HUDEP-2 (cell line): ENCODE results near the gene MSH5.
A peak's percentile ranks its signal among the peaks of the same experiment; 100 is the strongest.
"Not testable (repeated sequence)": the region's sequence is repeated elsewhere in the genome, so short reads cannot be mapped to it uniquely, and the experiment has no call there.

Experiments
- DNase-seq, 76 experiments: peaks; one replicate each; lab custom pipeline; 2025; ENCODE audit not compliant: unreplicated experiment in 76 of 76; lab: John Stamatoyannopoulos, UW

Gene MSH5

GRCh38 chr6:31795616-31796298 is 56.0 kb downstream of the MSH5 start, which contains the start of gene VARS1:
Gene VARS1 (minus strand): TSS chr6:31795752. CDS start chr6:31795217, 535 bp downstream.
- peak in 74 of 76 experiments; percentile 72 to 99 (median 92) for DNase-seq

- DNase-seq: no peak
Measured at GRCh38 chr6:31796993-31797385, 57.2 kb downstream of the MSH5 start.

GRCh38 chr6:31797588-31797987 is 57.8 kb downstream of the MSH5 start:
- no peak for DNase-seq

- DNase-seq: no peak
Measured at GRCh38 chr6:31799781-31800180, 60.0 kb downstream of the MSH5 start.

- DNase-seq: not testable (repeated sequence)
Measured at GRCh38 chr6:31801031-31801927, 61.5 kb downstream of the MSH5 start.

GRCh38 chr6:31805939-31806469 is 66.2 kb downstream of the MSH5 start:
- DNase-seq: peak in 2 of 76 experiments; percentile 37 to 40

GRCh38 chr6:31806470-31807272 is 66.9 kb downstream of the MSH5 start, which contains the start of gene LSM2:
Gene LSM2 (minus strand): TSS chr6:31806966. CDS start chr6:31806757, 209 bp downstream.
- peak in 73 of 76 experiments; percentile 84 to 99 (median 97) for DNase-seq

GRCh38 chr6:31808599-31808998 is 68.8 kb downstream of the MSH5 start:
- DNase-seq: not testable (repeated sequence)

- no peak for DNase-seq
Measured at GRCh38 chr6:31811645-31812044, 71.8 kb downstream of the MSH5 start.
